A673 (cell line): Measurements from ENCODE around the gene SLC10A4. TPM values are rescaled to one million over a fixed set of nuclear protein-coding genes. Genes with fewer than 3 reads are reported as not detected.
A peak's percentile ranks its signal among the peaks of the same experiment; 100 is the strongest.

ENCODE experiments used
- BruUV-seq: library from RNA; stranded (reverse); fragments of 400-500 nt; replicated peaks from 2 replicates; lab custom pipeline; 2021; lab: Mats Ljungman, UMichigan
- CTCF ChIA-PET: fragments of 300-600 bp; sonication (Branson Sonifier 250); formaldehyde crosslinking; loops from one replicate; lab custom pipeline; 2022; ENCODE audit warnings: antibody characterized with exemption; lab: Charles Lee
- POLR2A ChIA-PET: fragments of 300-600 bp; sonication (Branson Sonifier 250); formaldehyde crosslinking; loops from one replicate; lab custom pipeline; 2022; ENCODE audit warnings: antibody characterized with exemption; ENCODE audit not compliant: low non-redundant PET; lab: Charles Lee
- DNase-seq: peaks from one replicate; pipeline ENCODE4 v3.0.0-alpha.2; 2015; ENCODE audit warnings: low spot score
- H3K27ac ChIP-seq: fragments of 200-600 bp; sonication (generic); 2 replicates; pipeline ENCODE4 v1.5.1; 2016; ENCODE audit warnings: mixed run types, low read depth, mild to moderate bottlenecking, mixed read lengths, antibody characterized with exemption, low read length; ENCODE audit not compliant: poor library complexity, severe bottlenecking
- H3K27me3 ChIP-seq: fragments of 200-600 bp; sonication (generic); replicated peaks from 2 replicates; pipeline ENCODE4 v1.6.1; 2017; ENCODE audit warnings: mixed run types, low read depth, mild to moderate bottlenecking, mixed read lengths, antibody characterized with exemption, low read length; ENCODE audit not compliant: insufficient read depth, poor library complexity
- H3K36me3 ChIP-seq: fragments of 200-600 bp; sonication (generic); 2 replicates; pipeline ENCODE4 v1.6.1; 2016; ENCODE audit warnings: mixed run types, mild to moderate bottlenecking, mixed read lengths, antibody characterized with exemption, low read length; ENCODE audit not compliant: insufficient read depth, poor library complexity, severe bottlenecking
- H3K4me1 ChIP-seq: fragments of 200-600 bp; sonication (generic); 2 replicates; pipeline ENCODE4 v1.6.1; 2017; ENCODE audit warnings: mixed run types, mild to moderate bottlenecking, mixed read lengths, antibody characterized with exemption, low read length; ENCODE audit not compliant: insufficient read depth, poor library complexity, severe bottlenecking
- H3K4me3 ChIP-seq: fragments of 200-600 bp; sonication (generic); 2 replicates; pipeline ENCODE4 v1.5.1; 2016; ENCODE audit warnings: low read depth, mixed run types, mild to moderate bottlenecking, mixed read lengths, low read length; ENCODE audit not compliant: poor library complexity, severe bottlenecking
- H3K9me3 ChIP-seq: fragments of 200-600 bp; sonication (generic); 2 replicates; pipeline ENCODE4 v1.6.1; 2016; ENCODE audit warnings: mixed run types, low read depth, mild to moderate bottlenecking, mixed read lengths, antibody characterized with exemption, low read length; ENCODE audit not compliant: poor library complexity, severe bottlenecking
- EZH2 ChIP-seq: fragments of 200-600 bp; sonication (generic); IDR thresholded peaks from 2 replicates; pipeline ENCODE4 v1.6.1; 2017; ENCODE audit warnings: borderline replicate concordance, low read depth, mild to moderate bottlenecking, mixed read lengths, antibody characterized with exemption, low read length; ENCODE audit not compliant: poor library complexity, severe bottlenecking
- intact Hi-C: fragments of 100-400 bp; cut with micrococcal nuclease; formaldehyde crosslinking; loops from one replicate; pipeline ENCODE4 v1.10.0; 2022; ENCODE audit not compliant: unreplicated experiment
- total RNA-seq: library from RNA; stranded (reverse); gene quantifications from 2 replicates; pipeline ENCODE4 v1.2.3, GENCODE V29; 2021
- TF ChIP-seq, protein P1 (sequence below): fragments of 300-800, 200-600 bp; sonication (generic); conservative IDR thresholded peaks from 2 replicates; pipeline ENCODE4 v1.5.1; 2017; ENCODE audit warnings: low read depth, mild to moderate bottlenecking, antibody characterized with exemption, low read length, moderate library complexity, mixed read lengths

Gene SLC10A4
- total RNA-seq, 1 experiment from 2014 or later, result 4.4 TPM

DNA sequence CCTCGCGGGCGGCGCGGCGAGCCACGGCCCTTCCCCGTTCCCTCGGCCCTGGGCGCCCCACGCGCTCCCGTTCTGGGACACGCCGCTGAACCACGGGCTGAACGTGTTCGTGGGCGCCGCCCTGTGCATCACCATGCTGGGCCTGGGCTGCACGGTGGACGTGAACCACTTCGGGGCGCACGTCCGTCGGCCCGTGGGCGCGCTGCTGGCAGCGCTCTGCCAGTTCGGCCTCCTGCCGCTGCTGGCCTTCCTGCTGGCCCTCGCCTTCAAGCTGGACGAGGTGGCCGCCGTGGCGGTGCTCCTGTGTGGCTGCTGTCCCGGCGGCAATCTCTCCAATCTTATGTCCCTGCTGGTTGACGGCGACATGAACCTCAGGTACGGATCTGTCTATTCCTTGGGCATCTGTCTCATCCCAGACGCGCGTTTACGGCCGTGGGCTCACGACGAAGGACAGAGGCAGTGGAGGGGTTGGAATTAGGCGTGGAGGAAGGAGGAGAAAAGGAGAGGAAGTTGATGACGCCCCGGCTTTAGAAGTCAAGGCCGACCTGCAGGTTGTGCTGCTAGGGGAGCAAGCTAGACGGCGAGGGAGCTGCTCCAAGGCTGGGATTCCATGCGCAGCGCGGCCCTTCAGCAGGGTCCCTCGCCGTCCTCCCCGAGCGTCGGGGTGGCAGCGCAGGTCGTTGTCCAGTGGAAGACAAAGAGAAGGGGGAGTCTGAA, 792 bp downstream of the SLC10A4 start:
- CTCF ChIA-PET, result interaction anchor here (0.6 kb wide), 1 partner anchor 58 kb away, joined by 3 read pairs; no protein-coding TSS in a partner anchor
- no peak for TF ChIP-seq EZH2
- TF ChIP-seq, protein P1, sequence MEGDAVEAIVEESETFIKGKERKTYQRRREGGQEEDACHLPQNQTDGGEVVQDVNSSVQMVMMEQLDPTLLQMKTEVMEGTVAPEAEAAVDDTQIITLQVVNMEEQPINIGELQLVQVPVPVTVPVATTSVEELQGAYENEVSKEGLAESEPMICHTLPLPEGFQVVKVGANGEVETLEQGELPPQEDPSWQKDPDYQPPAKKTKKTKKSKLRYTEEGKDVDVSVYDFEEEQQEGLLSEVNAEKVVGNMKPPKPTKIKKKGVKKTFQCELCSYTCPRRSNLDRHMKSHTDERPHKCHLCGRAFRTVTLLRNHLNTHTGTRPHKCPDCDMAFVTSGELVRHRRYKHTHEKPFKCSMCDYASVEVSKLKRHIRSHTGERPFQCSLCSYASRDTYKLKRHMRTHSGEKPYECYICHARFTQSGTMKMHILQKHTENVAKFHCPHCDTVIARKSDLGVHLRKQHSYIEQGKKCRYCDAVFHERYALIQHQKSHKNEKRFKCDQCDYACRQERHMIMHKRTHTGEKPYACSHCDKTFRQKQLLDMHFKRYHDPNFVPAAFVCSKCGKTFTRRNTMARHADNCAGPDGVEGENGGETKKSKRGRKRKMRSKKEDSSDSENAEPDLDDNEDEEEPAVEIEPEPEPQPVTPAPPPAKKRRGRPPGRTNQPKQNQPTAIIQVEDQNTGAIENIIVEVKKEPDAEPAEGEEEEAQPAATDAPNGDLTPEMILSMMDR, result no peak
- Histone ChIP-seq H3K4me3 (peak overlapping the region; percentile 56), H3K4me1 (no peaks in the 10 kb centered on the region), H3K27me3 (peaks cover 17% of the 10 kb centered on the region), H3K9me3 (no peaks in the 10 kb centered on the region), H3K36me3 (no peaks in the 10 kb centered on the region), H3K27ac (no peak overlapping the region)
- no TSS peak for BruUV-seq
- POLR2A ChIA-PET, result no interaction called here
- intact Hi-C loops, result no loop called here
- no peak for DNase-seq

DNA sequence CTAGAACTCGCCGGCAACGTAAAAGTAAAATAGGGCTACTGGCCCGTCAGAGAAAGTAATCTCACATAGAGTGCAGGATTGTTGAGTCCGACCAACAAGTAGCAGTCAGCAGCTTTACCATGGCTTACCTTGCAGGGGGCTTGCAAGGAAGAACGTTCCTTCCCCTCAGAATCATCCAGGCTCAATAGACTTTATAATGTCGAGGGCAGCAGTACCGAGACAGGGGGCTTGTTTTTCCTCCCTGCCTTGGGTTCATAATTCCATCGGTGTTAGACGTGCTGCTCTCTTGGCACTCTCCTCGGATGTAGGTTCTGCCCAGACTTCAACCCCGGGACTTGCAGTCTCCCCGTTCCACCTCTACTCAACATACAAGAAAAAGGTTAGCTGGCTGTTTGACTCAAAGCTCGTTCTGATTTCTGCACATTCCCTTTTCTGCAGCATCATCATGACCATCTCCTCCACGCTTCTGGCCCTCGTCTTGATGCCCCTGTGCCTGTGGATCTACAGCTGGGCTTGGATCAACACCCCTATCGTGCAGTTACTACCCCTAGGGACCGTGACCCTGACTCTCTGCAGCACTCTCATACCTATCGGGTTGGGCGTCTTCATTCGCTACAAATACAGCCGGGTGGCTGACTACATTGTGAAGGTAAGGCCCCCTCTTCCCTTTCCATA, 1.5 kb downstream of the SLC10A4 start:
- TF ChIP-seq, protein P1, result no peak
- no peak for TF ChIP-seq EZH2
- ChIA-PET CTCF (interaction anchor here (0.6 kb wide), 1 partner anchor 57 kb away, joined by 3 read pairs; no protein-coding TSS in a partner anchor), POLR2A (no interaction called here)
- no peaks in the 10 kb centered on the region for H3K4me1 ChIP-seq
- DNase-seq, result no peak
- peaks cover 22% of the 10 kb centered on the region for H3K27me3 ChIP-seq
- H3K27ac ChIP-seq, result no peak overlapping the region
- no peaks in the 10 kb centered on the region for H3K36me3 ChIP-seq
- H3K9me3 ChIP-seq, result no peaks in the 10 kb centered on the region
- BruUV-seq, result no TSS peak
- no peak overlapping the region for H3K4me3 ChIP-seq
- intact Hi-C loops, result no loop called here

DNA sequence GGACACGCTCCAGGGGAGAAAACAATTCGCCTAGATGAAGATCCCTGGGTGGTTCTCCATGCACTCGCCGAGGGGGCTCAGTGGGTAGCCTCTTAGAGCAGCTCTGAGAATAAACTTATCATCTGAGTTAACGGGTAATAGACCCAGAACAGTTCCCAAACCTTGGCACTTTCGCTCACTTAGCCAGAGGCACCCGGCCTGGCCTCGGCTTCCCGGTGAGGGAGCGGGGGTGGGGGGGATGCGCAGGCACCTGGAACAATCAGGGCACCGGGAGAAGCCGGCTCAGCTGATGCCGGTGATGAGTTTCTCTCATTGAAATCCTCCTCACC, 6.5 kb downstream of the SLC10A4 start:
- POLR2A ChIA-PET, result no interaction called here
- Histone ChIP-seq H3K9me3 (no peaks in the 10 kb centered on the region), H3K4me1 (peaks cover 4% of the 10 kb centered on the region), H3K36me3 (no peaks in the 10 kb centered on the region), H3K27me3 (peaks cover 17% of the 10 kb centered on the region), H3K27ac (no peak overlapping the region), H3K4me3 (no peak overlapping the region)
- CTCF ChIA-PET, result no interaction called here
- BruUV-seq, result no TSS peak
- intact Hi-C loops, result no loop called here
- no peak for DNase-seq
- TF ChIP-seq, protein P1, result no peak
- TF ChIP-seq EZH2, result no peak
